PFSK-1 (cell line): ENCODE results near the gene HLF.

Source experiments
- FOXP2 ChIP-seq: optimal IDR thresholded peaks from 2 replicates; pipeline ENCODE3; 2011; ENCODE audit warnings: borderline replicate concordance, control low read depth, inconsistent platforms; ENCODE audit not compliant: insufficient read depth; ENCODE audit errors: extremely low read length, extremely low read depth
- POLR2AphosphoS5 ChIP-seq: IDR thresholded peaks from 2 replicates; pipeline ENCODE4 v1.6.1; 2012; ENCODE audit warnings: low read depth, mild to moderate bottlenecking, control low read depth, low read length, moderate library complexity
- SIN3A ChIP-seq: IDR thresholded peaks from 2 replicates; pipeline ENCODE4 v1.6.1; 2012; ENCODE audit warnings: mild to moderate bottlenecking, low read length, moderate library complexity, borderline replicate concordance; ENCODE audit not compliant: insufficient read depth
- TAF1 ChIP-seq: IDR thresholded peaks from 2 replicates; pipeline ENCODE4 v1.6.1; 2012; ENCODE audit warnings: low read length, control low read depth, borderline replicate concordance; ENCODE audit not compliant: insufficient read depth
- TF ChIP-seq, protein P1 (sequence below), 2 experiments: IDR thresholded peaks; 2 replicates each; pipeline versions ENCODE4 v1.6.1 to v1.8.0; 2011 to 2012; ENCODE audit warnings: low read depth in 2 of 2, low read length in 2 of 2, control low read depth in 1 of 2, inconsistent platforms in 1 of 2, mild to moderate bottlenecking in 1 of 2, moderate library complexity in 1 of 2; ENCODE audit not compliant: insufficient read depth in 1 of 2

HLF gene

DNA sequence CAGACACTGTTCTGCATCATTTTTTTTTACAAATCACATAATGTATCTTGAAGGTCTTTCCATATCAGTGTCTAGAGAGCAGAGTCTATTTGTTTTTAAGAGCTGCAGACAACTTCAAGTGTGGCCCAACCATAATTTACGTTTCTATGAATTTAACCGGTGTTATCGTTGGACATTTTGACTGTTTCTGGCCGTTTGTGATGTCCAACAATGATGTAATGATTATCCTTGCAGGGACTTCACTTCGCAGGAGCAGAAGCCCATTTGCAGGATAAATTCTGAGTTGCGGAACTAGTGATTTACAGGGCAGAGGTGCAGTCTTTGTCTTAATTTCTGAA, 26.9 kb upstream of the HLF start:
- TF ChIP-seq, protein P1, sequence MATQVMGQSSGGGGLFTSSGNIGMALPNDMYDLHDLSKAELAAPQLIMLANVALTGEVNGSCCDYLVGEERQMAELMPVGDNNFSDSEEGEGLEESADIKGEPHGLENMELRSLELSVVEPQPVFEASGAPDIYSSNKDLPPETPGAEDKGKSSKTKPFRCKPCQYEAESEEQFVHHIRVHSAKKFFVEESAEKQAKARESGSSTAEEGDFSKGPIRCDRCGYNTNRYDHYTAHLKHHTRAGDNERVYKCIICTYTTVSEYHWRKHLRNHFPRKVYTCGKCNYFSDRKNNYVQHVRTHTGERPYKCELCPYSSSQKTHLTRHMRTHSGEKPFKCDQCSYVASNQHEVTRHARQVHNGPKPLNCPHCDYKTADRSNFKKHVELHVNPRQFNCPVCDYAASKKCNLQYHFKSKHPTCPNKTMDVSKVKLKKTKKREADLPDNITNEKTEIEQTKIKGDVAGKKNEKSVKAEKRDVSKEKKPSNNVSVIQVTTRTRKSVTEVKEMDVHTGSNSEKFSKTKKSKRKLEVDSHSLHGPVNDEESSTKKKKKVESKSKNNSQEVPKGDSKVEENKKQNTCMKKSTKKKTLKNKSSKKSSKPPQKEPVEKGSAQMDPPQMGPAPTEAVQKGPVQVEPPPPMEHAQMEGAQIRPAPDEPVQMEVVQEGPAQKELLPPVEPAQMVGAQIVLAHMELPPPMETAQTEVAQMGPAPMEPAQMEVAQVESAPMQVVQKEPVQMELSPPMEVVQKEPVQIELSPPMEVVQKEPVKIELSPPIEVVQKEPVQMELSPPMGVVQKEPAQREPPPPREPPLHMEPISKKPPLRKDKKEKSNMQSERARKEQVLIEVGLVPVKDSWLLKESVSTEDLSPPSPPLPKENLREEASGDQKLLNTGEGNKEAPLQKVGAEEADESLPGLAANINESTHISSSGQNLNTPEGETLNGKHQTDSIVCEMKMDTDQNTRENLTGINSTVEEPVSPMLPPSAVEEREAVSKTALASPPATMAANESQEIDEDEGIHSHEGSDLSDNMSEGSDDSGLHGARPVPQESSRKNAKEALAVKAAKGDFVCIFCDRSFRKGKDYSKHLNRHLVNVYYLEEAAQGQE (IDR thresholded peaks at IDR 0.05; ENCODE audit: insufficient read depth in 1 of 2, low read depth in 2 of 2, low read length in 2 of 2): no peak
- TF ChIP-seq TAF1 (no peak), FOXP2 (no peak), POLR2AphosphoS5 (no peak), SIN3A (no peak)

DNA sequence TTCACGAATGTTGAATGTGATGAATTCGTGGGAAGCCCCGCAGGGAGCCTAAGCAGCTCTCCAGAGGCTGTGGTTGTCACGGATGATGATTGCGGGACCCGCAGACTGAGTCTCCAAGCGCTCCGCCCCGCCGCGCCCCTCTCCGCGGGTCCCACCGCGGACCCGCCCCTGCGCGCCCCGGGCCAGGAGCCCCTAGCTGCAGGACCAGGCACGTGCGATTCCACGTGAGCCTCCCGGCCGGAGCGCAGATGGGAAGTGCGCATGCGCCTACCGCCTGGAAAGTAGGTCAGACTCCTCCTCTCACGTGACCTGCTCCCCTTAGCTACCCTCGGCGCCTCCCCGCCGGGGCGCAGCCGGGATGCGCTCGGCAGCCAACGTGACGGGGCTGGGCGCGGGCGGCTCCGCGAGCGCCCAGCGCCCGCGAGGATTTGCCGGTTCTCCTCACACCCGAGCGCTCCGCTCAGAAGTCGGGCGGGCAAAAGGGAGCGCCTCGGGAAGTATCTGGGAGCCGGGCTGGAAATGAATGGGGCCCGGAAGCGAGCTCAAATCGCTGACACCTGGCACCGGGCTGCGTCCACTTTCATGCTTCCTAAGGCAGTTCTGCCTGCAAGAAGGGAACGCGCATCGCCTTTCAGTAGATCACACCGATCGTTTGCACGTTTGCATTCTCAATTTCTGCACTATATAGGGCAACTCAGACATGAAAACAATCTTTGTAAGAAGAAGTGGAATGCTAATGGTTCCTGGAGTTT, 26.4 kb upstream of the HLF start:
- TF ChIP-seq, protein P1 (IDR thresholded peaks at IDR 0.05; ENCODE audit: insufficient read depth in 1 of 2, low read depth in 2 of 2, low read length in 2 of 2): no peak
- TF ChIP-seq TAF1 (no peak), POLR2AphosphoS5 (no peak), SIN3A (peak; percentile 78; the same call in 1 of the 2 replicates), FOXP2 (peak; percentile 81)

DNA sequence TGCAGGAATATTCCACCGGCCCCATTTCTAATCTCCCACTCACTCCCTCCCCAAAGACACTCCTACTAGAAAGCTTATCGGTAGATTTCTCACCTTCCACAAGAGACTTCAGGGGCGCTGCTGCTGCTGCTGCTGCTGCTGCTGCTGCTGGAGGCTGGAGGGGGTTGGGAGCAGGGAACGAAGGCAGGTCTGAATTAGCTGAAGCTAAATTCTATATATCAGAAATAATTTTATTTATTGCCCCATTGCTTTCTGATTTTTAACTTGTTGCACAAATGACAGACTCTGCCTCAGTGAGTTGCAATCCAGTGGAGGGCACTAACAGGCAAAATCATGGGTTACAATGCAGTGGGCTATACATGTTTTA, 25.8 kb upstream of the HLF start:
- TF ChIP-seq, protein P1 (IDR thresholded peaks at IDR 0.05; ENCODE audit: insufficient read depth in 1 of 2, low read depth in 2 of 2, low read length in 2 of 2): no peak
- TF ChIP-seq FOXP2: no peak
- no peak for TF ChIP-seq TAF1
- no peak for TF ChIP-seq SIN3A
- TF ChIP-seq POLR2AphosphoS5: no peak

DNA sequence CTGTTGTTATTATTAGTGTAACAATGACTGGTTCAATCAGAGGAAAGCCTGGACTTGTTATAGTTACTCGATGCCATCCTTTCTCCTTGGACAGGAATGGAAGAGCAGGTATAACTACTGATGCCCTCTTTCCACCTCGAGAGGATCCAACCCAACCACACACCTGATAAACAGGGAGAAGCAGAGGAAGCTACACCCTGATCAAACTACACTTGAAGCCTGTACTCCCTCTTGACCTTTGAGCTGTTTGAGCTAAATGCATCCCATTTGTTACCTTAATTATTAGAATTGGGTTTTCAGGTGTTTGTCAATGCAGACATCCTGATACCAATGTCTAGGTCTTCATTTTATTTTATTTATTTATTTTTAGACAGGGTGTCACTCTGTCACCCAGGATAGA, 23.7 kb upstream of the HLF start:
- TF ChIP-seq FOXP2 (no peak), POLR2AphosphoS5 (no peak), TAF1 (no peak), SIN3A (no peak)
- TF ChIP-seq, protein P1 (IDR thresholded peaks at IDR 0.05; ENCODE audit: insufficient read depth in 1 of 2, low read depth in 2 of 2, low read length in 2 of 2): no peak
